MM.1S (cell line): ENCODE measurements around the gene UBIAD1.

Source experiments
- DNase-seq: peaks from one replicate; pipeline ENCODE4 v3.0.0-alpha.2; 2015
- H2AFZ ChIP-seq: fragments of 300-600 bp; sonication (generic); 2 replicates; pipeline ENCODE4 v1.6.0; 2016; ENCODE audit warnings: antibody characterized with exemption, low read length
- H3F3A ChIP-seq: fragments of 300-600 bp; sonication (generic); 2 replicates; pipeline ENCODE4 v1.6.1; 2016; ENCODE audit warnings: mild to moderate bottlenecking, antibody characterized with exemption, low read length, moderate library complexity, mixed read lengths; ENCODE audit not compliant: insufficient read depth
- H3K27ac ChIP-seq: fragments of 300-600 bp; sonication (generic); 2 replicates; pipeline ENCODE4 v1.5.1; 2016; ENCODE audit warnings: mild to moderate bottlenecking, low read length
- H3K27me3 ChIP-seq: fragments of 300-600 bp; sonication (generic); replicated peaks from 2 replicates; pipeline ENCODE4 v1.6.0; 2016; ENCODE audit warnings: low read length; ENCODE audit not compliant: insufficient read depth
- H3K36me3 ChIP-seq: fragments of 300-600 bp; sonication (generic); replicated peaks from 2 replicates; pipeline ENCODE4 v1.6.1; 2016; ENCODE audit warnings: mild to moderate bottlenecking, low read length, mixed read lengths; ENCODE audit not compliant: insufficient read depth
- H3K4me1 ChIP-seq: fragments of 300-600 bp; sonication (generic); 2 replicates; pipeline ENCODE4 v1.6.1; 2016; ENCODE audit warnings: low read length, mixed read lengths
- H3K4me2 ChIP-seq: fragments of 300-600 bp; sonication (generic); 2 replicates; pipeline ENCODE4 v1.6.0; 2016; ENCODE audit warnings: low read depth, low read length
- H3K4me3 ChIP-seq: fragments of 300-600 bp; sonication (generic); 2 replicates; pipeline ENCODE4 v1.5.1; 2016; ENCODE audit warnings: low read length, mixed read lengths
- H3K79me2 ChIP-seq: fragments of 300-600 bp; sonication (generic); 2 replicates; pipeline ENCODE4 v1.6.1; 2016; ENCODE audit warnings: mixed run types, low read length, mixed read lengths
- H3K9ac ChIP-seq: fragments of 300-600 bp; sonication (generic); 2 replicates; pipeline ENCODE4 v1.6.1; 2016; ENCODE audit warnings: low read length, mixed read lengths
- H3K9me2 ChIP-seq: fragments of 300-600 bp; sonication (generic); replicated peaks from 2 replicates; pipeline ENCODE4 v1.6.1; 2016; ENCODE audit warnings: mild to moderate bottlenecking, low read length, mixed read lengths; ENCODE audit not compliant: insufficient read depth
- H3K9me3 ChIP-seq: fragments of 300-600 bp; sonication (generic); replicated peaks from 2 replicates; pipeline ENCODE4 v1.6.1; 2016; ENCODE audit warnings: mild to moderate bottlenecking, low read length, mixed read lengths; ENCODE audit not compliant: insufficient read depth
- H4K20me1 ChIP-seq: fragments of 300-600 bp; sonication (generic); 2 replicates; pipeline ENCODE4 v1.6.1; 2016; ENCODE audit warnings: mild to moderate bottlenecking, low read length, moderate library complexity, mixed read lengths; ENCODE audit not compliant: insufficient read depth
- EZH2 ChIP-seq: fragments of 300-600 bp; sonication (generic); optimal IDR thresholded peaks from 2 replicates; pipeline ENCODE3; 2017; ENCODE audit warnings: low read depth, mild to moderate bottlenecking, antibody characterized with exemption, low read length, mixed read lengths
- EZH2phosphoT487 ChIP-seq: fragments of 300-600 bp; sonication (generic); IDR thresholded peaks from 2 replicates; pipeline ENCODE4 v1.6.1; 2018; ENCODE audit warnings: antibody characterized with exemption, low read length
- TF ChIP-seq, protein P1 (sequence below): fragments of 300-600 bp; sonication (generic); IDR thresholded peaks from 2 replicates; pipeline ENCODE4 v1.5.1; 2016; ENCODE audit warnings: antibody characterized with exemption, low read length, mixed read lengths

UBIAD1 gene

DNA sequence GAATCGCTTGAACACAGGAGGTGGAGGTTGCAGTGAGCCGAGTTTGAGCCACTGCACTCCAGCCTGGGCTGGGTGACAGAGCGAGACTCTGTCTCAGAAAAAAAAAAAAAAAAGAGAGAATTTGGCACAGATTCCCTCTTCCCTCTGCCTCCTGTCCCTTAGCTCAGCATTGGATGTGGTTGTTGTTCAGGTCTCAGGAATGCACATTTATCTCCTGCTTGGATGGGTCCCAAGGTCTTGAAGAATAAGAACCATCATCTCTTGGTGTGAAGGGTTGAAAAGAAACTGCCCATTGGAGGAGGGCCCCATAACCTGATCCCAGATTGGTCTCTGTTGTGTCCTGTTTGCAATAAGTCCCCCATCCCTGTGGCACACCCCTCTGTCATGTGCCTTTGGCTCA is 34.9 kb downstream of the UBIAD1 start:
- no peaks in the 10 kb centered on the region for H3K9me3 ChIP-seq
- no peaks in the 10 kb centered on the region for H3K36me3 ChIP-seq
- H3K27me3 ChIP-seq, result peaks cover 55% of the 10 kb centered on the region
- no peaks in the 10 kb centered on the region for H3K4me1 ChIP-seq
- H3K27ac ChIP-seq, result no peak overlapping the region
- H3K79me2 ChIP-seq, result no peaks in the 10 kb centered on the region
- DNase-seq, result no peak
- H3K4me2 ChIP-seq, result no peak overlapping the region
- H3F3A ChIP-seq, result no peaks in the 10 kb centered on the region
- H3K9me2 ChIP-seq, result no peaks in the 10 kb centered on the region
- H3K9ac ChIP-seq, result no peak overlapping the region
- no peaks in the 10 kb centered on the region for H4K20me1 ChIP-seq
- TF ChIP-seq EZH2phosphoT487, result no peak
- H2AFZ ChIP-seq, result no peak overlapping the region
- H3K4me3 ChIP-seq, result no peak overlapping the region

DNA sequence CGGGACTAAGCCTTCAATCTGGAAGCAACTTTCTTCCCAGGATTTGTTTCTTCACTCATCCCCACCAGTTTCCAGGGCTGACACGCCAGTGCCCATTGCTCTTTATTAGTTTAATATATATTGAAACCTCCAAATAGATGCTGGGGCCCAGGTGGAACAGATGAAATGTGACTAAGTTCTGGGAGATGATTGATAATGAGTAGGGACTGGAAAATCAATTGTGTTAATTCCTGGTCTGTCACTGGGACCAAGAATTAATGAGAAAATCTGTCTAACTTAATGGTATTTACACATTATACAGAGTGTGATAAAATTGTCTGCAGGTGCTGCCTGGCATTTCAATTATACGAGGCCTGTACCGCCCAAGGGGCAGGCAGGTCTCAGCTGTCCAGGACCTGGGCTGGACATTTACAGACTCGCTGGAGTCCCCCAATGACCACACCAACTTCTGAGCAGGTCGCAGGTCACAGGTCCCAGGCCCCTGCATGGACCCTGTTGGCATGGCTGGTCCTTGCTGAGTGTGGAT is 35.8 kb downstream of the UBIAD1 start:
- Histone ChIP-seq H3K9me3 (no peaks in the 10 kb centered on the region), H3F3A (no peaks in the 10 kb centered on the region)

DNA sequence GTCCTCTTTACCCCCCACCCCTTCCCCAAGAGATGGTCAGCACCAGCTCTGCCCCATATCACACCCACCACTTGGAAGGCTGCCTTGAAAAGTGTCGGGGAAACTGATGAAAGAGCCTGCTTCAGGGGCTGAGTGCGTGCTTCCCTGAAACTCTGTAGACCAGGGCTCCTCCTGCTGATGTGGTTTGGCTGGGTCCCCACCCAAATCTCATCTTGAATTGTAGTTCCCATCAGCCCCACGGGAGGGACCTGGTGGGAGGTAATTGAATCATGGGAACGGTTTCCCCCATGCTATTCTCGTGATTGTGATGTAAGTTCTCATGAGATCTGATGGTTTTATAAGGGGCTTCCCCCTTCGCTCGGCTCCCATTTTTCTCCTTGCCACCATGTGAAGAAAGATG is 36.4 kb downstream of the UBIAD1 start:
- H3K9me3 ChIP-seq, result no peaks in the 10 kb centered on the region
- H3F3A ChIP-seq, result no peaks in the 10 kb centered on the region
- H3K9ac ChIP-seq, result no peak overlapping the region
- no peak overlapping the region for H3K27ac ChIP-seq
- peaks cover 65% of the 10 kb centered on the region for H3K27me3 ChIP-seq
- no peaks in the 10 kb centered on the region for H3K4me1 ChIP-seq
- H3K4me2 ChIP-seq, result no peak overlapping the region
- TF ChIP-seq EZH2 (no peak), EZH2phosphoT487 (no peak)
- TF ChIP-seq, protein P1, sequence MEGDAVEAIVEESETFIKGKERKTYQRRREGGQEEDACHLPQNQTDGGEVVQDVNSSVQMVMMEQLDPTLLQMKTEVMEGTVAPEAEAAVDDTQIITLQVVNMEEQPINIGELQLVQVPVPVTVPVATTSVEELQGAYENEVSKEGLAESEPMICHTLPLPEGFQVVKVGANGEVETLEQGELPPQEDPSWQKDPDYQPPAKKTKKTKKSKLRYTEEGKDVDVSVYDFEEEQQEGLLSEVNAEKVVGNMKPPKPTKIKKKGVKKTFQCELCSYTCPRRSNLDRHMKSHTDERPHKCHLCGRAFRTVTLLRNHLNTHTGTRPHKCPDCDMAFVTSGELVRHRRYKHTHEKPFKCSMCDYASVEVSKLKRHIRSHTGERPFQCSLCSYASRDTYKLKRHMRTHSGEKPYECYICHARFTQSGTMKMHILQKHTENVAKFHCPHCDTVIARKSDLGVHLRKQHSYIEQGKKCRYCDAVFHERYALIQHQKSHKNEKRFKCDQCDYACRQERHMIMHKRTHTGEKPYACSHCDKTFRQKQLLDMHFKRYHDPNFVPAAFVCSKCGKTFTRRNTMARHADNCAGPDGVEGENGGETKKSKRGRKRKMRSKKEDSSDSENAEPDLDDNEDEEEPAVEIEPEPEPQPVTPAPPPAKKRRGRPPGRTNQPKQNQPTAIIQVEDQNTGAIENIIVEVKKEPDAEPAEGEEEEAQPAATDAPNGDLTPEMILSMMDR, result no peak
- H3K79me2 ChIP-seq, result no peaks in the 10 kb centered on the region
- H3K9me2 ChIP-seq, result no peaks in the 10 kb centered on the region
- no peaks in the 10 kb centered on the region for H4K20me1 ChIP-seq
- H2AFZ ChIP-seq, result no peak overlapping the region
- no peaks in the 10 kb centered on the region for H3K36me3 ChIP-seq
- H3K4me3 ChIP-seq, result no peak overlapping the region
- no peak for DNase-seq

More for the DNA sequence above, 35.8 kb downstream of the UBIAD1 start:
- Histone ChIP-seq H3K4me1 (no peaks in the 10 kb centered on the region), H3K9ac (no peak overlapping the region), H4K20me1 (no peaks in the 10 kb centered on the region), H3K4me3 (no peak overlapping the region), H3K27me3 (peaks cover 62% of the 10 kb centered on the region), H3K36me3 (no peaks in the 10 kb centered on the region), H3K4me2 (no peak overlapping the region), H3K79me2 (no peaks in the 10 kb centered on the region), H3K27ac (no peak overlapping the region), H3K9me2 (no peaks in the 10 kb centered on the region), H2AFZ (no peak overlapping the region)
- TF ChIP-seq, protein P1, result no peak
- TF ChIP-seq EZH2phosphoT487, result no peak
- no peak for TF ChIP-seq EZH2
- DNase-seq, result no peak
